Measurements from ENCODE around the gene KRTAP10-1.

Gene KRTAP10-1

GRCh38 chr21:44527156-44527982, 12.6 kb downstream of the KRTAP10-1 start:
- no peak for DNase-seq

GRCh38 chr21:44526096-44526997, 13.6 kb downstream of the KRTAP10-1 start:
- peak; percentile 8 for DNase-seq

GRCh38 chr21:44525391-44526095, 14.5 kb downstream of the KRTAP10-1 start:
- DNase-seq = no peak

DNA sequence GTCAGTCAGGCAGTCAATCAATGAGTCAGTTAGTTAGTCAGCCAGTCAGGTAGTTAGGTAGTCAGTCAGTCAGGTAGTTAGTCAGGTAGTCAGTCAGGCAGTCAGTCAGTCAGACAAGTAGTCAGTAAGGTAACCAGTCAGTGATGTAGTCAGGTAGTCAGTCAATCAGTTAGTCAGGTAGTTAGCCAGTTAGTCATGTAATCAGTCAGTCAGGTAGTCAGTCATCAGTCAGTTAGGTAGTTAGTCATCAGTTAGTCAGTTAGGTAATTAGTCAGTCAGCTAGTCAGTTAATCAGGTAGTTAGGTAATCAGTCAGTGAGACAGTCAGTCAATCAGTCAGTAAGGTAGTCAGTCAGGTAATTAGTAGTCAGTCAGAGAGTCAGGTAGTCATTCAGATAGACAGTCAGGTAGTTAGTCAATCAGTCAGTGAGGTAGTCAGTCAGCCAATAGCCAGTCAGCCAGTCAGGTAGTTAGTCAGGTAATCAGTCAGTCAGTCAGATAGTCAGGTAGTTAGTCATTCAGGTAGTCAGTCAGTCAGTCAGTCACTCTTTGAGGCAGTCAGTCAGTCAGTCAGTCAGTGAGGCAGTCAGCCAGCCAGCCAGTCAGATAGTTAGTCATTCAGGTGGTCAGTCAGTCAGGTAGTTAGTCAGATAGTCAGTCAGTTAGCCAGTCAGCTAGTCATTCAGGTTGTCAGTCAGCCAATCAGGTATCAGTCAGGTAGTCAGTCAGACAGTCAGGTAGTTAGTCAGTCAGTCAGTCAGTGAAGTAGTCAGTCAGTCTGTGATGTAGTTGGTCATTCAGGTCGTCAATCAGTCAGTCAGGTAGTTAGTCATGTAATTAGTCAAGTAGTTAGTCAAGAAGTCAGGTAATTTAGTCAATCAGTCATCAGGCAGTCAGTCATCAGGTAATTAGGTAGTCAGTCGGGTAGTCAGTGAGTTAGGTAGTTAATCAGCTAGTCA, 15.3 kb downstream of the KRTAP10-1 start:
- peak; percentile 22 for DNase-seq

DNA sequence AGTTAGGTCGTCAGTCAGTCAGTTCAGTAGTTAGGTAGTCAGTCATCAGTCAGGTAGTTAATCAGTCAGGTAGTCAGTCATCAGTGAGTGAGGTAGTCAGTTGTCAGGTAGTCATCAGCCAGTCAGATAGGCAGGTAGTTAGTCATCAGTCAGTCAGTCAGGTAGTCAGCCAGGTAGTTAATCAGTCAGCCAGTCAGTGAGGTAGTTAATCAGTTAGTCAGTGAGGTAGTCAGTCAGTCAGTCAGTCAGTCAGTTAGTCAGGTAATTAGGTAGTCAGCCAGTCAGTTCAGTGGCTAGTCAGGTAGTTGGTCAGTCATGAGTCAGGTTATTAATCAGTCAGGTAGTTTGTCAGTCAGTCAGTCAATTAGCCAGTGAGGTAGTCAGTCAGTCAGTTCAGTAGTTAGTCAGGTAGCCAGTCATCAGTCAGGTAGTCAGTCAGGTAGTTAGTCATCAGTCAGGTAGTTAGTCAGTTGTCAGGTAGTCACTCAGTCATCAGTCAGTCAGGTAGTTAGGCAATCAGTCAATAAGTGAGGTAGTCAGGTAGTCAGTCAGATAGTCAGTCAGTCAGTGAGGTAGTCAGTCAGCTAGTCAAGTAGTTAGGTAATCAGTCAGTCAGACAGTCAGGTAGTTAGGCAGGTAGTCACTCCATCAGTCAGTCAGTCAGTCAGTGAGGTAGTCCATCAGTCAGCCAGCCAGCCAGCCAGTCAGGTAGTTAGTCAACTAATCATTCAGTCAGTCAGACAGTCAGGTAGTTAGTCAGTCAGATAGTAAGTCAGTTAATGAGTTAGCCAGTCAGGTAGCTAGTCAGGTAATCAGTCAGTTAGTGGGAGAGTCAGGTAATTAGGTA, 16.2 kb downstream of the KRTAP10-1 start:
- DNase-seq = no peak

- no peak for DNase-seq
Observed at GRCh38 chr21:44522753-44523204, 17.2 kb downstream of the KRTAP10-1 start.

GRCh38 chr21:44521928-44522752, 17.9 kb downstream of the KRTAP10-1 start:
- DNase-seq = peak; percentile 28

- peak; percentile 21 for DNase-seq
Observed at GRCh38 chr21:44521301-44521927, 18.6 kb downstream of the KRTAP10-1 start.

- DNase-seq = no peak
Observed at GRCh38 chr21:44520326-44521300, 19.4 kb downstream of the KRTAP10-1 start.

- DNase-seq = no peak
Observed at GRCh38 chr21:44519346-44520325, 20.4 kb downstream of the KRTAP10-1 start.

DNA sequence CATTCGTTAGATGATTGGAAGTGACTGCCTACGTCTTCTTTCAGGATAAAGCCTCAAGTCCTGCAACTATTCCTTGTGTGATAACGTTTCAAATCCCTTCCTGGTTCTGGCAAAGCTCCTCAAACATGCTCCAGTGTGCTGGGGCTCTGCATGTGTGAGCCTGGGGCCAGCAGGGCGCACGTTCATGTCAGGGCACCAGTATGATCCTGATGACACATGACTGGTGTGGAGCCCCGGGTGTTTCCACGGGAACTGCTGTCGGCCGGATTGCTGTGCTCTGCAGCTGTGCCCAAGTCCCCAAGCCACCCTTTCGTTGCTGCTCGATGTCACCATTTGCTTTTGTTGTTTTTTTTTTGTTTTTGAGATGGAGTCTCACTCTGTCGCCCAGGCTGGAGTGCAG, 21.3 kb downstream of the KRTAP10-1 start:
- DNase-seq = no peak

GRCh38 chr21:44517175-44517899, 22.7 kb downstream of the KRTAP10-1 start:
- peak; percentile 78 for DNase-seq

DNA sequence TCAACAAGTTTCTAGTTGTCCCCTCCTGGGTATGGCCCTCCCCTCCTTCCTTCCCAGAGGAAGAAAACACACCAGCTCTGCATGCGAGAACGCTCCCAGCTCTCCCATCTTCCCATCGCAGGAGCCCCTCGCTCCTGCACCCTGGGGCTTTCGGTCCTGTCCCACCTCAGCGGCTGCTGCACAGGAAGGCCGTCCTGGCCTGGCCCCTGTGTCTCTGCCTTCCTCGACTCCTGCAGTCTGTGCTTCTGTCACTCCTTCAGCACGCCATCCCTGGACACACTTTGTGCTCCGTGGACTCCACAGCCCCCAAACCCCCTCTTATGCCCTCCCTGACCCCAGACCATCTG, 23.2 kb downstream of the KRTAP10-1 start:
- no peak for DNase-seq

DNA sequence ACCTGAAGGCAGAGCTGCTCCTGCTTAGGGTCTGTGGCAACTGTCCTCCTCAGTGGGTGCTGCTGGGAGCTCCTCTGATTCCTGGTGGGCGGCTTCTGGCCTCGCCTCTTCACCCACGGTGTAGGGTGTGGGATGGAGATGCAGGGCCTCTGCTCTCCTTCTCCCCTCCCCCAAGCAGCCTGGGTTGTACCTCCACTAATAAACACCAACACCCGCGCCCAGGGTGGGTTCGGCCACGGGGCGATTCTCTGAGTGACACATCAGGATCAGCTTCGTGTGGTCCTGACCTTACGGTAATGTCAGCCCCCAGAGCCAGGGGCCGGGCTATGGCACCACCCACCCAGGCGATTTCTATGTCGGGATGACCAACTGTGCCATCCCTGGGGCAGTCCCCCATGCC, 23.7 kb downstream of the KRTAP10-1 start:
- DNase-seq = no peak

DNA sequence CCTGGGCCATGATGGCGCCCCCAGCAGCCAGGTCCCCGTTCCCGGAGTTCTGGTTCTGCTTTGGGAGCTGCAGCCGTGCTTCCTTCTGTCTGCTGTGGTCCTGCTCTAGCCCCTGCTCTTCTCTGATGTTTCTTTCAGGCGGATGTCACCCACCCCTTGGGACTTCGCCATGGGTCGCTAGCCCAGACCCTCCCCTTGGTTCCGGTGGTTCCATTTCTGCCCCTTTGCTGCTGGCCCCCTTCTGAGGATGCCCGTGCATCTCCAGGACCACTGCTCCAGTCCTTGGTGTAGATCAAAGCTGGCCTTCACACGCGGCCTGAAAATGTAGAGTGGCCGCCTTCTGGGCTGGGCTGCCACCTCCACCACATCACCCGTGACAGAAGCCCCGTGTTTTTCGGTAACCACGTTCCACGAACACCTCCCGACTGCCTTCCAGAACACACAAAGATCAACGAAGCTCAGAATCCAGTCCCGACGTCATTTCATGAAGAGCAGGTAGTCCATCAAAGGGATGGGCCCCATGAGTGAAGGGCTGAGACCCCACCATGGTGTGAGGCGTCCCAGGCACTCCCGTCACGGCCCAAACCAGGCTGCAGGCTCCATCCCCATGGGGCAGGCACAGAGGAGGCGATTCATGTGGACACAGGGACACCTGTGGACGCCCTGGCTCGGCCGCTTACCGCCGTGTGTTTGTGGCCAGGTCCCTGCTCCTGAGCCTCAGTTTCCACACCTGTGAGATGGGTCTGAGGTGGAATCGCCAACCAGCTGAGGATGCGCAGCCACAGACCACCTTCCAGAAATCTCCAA, 24.4 kb downstream of the KRTAP10-1 start:
- no peak for DNase-seq
